GM06990 (cell line): ENCODE measurements around the gene PITPNM2.

Experiments used
- DNase-seq: peaks from one replicate; pipeline ENCODE4 v3.0.0-alpha.2; 2011; ENCODE audit not compliant: insufficient read length; ENCODE audit errors: extremely low read depth
- H3K27me3 ChIP-seq: replicated peaks from 2 replicates; pipeline ENCODE4 v1.6.0; 2011; ENCODE audit warnings: low read length; ENCODE audit not compliant: control insufficient read depth, insufficient read depth
- H3K36me3 ChIP-seq: 2 replicates; pipeline ENCODE4 v1.5.1; 2011; ENCODE audit warnings: low read length; ENCODE audit not compliant: control insufficient read depth, insufficient read depth
- H3K4me3 ChIP-seq: replicated peaks from 2 replicates; pipeline ENCODE4 v1.5.1; 2011; ENCODE audit warnings: low read depth, mild to moderate bottlenecking, control low read depth, low read length
- TF ChIP-seq, protein P1 (sequence below): IDR thresholded peaks from 2 replicates; pipeline ENCODE4 v1.5.1; 2011; ENCODE audit warnings: low read length, control low read depth, mild to moderate bottlenecking, inconsistent platforms; ENCODE audit not compliant: insufficient read depth, poor library complexity, severe bottlenecking

Gene PITPNM2

DNA sequence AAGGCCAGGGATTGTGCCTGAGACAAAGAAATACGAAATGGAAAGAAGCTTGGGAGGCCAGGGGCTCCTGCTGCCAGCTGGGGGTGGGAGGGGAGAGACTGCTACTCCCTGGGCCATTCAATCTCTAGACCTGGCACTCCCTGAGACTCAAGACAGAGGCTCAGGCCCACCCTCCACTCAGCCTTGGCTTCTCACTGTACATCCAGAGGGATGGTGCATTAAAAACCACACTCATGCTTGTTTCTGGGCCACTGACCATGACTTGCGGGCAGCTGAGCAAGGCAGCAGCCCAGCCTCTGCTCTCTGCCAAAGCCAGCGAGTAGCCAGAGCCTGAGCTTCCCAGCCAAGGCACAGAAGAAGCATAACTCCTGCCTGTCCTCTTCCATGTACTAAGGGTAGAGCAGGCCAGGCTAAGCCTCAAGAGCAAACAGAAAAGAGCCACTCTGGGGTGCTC, 41.5 kb downstream of the PITPNM2 start:
- TF ChIP-seq, protein P1, sequence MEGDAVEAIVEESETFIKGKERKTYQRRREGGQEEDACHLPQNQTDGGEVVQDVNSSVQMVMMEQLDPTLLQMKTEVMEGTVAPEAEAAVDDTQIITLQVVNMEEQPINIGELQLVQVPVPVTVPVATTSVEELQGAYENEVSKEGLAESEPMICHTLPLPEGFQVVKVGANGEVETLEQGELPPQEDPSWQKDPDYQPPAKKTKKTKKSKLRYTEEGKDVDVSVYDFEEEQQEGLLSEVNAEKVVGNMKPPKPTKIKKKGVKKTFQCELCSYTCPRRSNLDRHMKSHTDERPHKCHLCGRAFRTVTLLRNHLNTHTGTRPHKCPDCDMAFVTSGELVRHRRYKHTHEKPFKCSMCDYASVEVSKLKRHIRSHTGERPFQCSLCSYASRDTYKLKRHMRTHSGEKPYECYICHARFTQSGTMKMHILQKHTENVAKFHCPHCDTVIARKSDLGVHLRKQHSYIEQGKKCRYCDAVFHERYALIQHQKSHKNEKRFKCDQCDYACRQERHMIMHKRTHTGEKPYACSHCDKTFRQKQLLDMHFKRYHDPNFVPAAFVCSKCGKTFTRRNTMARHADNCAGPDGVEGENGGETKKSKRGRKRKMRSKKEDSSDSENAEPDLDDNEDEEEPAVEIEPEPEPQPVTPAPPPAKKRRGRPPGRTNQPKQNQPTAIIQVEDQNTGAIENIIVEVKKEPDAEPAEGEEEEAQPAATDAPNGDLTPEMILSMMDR, result no peak
- Histone ChIP-seq H3K27me3 (no peaks in the 10 kb centered on the region), H3K36me3 (no peaks in the 10 kb centered on the region), H3K4me3 (no peak overlapping the region)
- no peak for DNase-seq

DNA sequence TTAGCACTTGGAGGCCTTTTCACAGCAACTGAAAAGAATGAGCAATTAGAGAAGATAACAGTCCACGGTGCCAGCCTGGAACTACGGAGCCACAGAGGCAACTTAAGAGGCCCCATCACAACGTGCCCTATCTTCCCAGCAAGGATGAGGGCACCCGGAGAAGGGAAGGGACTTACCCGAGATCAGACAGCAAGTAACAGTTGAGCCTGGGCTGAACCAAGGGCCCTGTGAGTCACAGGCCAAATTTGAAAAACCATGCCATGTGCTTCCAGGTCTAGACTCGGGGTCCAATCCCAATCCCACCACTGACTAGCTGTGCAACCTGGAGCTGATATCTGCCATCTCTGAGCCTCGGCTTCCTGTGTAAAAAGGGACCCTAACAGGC, 42.2 kb downstream of the PITPNM2 start:
- TF ChIP-seq, protein P1, result no peak
- no peak for DNase-seq
- Histone ChIP-seq H3K27me3 (no peaks in the 10 kb centered on the region), H3K36me3 (no peaks in the 10 kb centered on the region), H3K4me3 (no peak overlapping the region)

DNA sequence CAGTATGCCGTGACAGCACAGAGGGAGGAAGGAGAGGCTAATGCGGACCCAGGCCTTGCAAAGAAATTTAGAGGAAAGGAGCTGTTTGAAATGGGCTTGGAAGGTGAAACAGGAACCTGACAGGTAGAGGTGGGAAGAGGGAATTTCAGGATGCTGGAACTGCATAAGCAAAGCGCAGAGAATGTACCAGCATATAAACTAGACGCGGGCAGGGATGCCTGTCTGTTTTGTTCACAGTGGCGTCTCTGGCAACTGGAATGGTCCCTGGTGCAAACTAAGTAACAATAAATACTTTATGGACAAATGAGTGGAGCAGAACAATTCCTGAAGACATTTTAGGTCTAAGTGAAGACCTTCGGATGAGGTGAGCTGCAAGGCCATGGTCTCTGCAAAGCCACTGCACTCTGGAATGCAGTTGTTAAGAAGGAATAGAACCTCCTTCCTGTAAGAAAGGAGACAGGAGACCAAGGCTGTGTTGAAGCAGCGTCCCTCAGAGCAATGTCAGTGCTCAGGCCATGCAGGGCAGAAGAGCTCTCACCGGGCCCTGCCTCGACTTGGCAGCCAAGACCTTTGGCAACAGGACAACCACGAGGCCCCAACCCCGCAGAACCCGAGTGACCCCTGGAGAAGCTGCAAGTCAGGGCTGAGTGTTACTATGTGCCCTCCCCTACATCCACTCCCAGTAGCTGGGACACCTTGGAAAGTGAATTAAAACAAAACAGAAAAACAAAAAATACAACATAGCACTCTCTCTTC, 42.8 kb downstream of the PITPNM2 start:
- Histone ChIP-seq H3K36me3 (no peaks in the 10 kb centered on the region), H3K27me3 (no peaks in the 10 kb centered on the region), H3K4me3 (no peak overlapping the region)
- TF ChIP-seq, protein P1, result no peak
- DNase-seq, result no peak

DNA sequence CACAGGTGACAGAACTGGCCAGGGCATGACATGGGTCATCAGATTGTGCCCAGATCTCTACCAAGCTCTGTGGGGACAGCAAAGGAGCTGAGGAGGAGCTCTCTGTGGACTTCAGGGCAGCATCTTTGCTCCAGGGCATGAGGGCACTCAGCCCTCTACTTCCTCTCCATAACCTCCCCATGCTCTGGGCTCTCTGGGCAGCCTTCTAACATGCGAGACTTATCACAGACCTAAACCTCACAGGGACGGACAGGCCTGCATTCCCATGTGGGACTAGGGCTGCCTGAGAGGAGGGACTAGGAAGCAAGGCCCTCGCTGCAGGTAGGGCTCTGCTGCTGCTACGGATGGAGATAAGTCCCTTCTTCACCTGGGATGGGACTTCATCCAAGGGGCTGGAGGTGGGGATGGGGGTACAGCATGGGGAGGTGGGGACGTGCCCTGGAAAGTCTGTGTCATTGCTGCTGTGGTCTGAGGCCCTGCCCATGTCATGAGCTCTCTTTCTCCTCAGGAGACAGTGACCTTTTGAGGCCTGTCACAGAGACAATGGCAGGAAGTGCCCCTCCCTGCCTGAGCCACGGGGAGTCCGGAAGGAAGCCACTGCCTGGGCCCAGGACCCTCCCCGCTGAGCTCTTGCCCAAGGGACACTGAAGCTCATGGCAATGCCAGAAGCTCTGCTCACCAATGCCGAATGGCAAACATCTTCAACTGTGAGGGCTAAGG, 44.1 kb downstream of the PITPNM2 start:
- no peaks in the 10 kb centered on the region for H3K36me3 ChIP-seq
- H3K4me3 ChIP-seq, result no peak overlapping the region
- peak; percentile 63 for DNase-seq
- TF ChIP-seq, protein P1, result no peak
- no peaks in the 10 kb centered on the region for H3K27me3 ChIP-seq

DNA sequence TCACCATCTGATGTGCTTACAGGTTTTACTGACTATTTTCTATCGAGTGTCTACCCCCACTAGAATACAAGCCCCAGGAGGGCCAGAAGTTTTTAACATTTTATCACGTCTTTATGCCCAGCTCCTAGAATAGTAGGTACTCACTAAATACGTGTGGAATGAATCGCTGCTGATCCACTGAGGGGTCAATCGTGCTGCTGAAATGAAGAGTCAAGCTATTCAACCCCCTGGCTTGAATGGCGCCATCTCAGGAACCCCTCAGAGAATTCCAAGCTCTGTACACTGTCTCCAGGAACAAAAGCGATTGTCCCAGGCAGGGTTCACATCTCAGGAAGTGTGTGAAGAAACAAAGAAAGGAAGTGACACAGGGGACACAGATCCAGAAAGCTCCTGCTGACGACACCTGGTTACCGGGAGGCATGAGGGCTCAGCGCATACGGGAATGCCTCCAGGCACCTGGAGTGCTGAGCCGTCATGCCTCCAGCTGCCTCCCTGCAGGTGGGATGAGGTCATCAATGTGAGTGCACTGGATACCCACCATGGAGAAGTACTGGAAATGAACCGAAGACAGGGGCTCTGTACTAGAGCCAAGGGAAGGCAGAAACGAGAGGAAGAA, 45.6 kb downstream of the PITPNM2 start:
- TF ChIP-seq, protein P1, result no peak

More for the DNA sequence above, 45.6 kb downstream of the PITPNM2 start:
- H3K27me3 ChIP-seq, result no peaks in the 10 kb centered on the region
- H3K36me3 ChIP-seq, result no peaks in the 10 kb centered on the region
- no peak for DNase-seq
- H3K4me3 ChIP-seq, result no peak overlapping the region
